Right lobe of liver (tissue), 6 donors: ENCODE measurements around the gene PIMREG. TPM values are rescaled to one million over a fixed set of nuclear protein-coding genes. Genes with fewer than 3 reads are reported as not detected.
A peak's percentile ranks its signal among the peaks of the same experiment; 100 is the strongest.

Experiments used
- ATAC-seq, 4 donors: fragments of 200-7000 bp; cut with Tn5 transposase; one replicate each; pipeline ENCODE4 v1.9.1; 2020; ENCODE audit warnings: mild to moderate bottlenecking in 4 of 4, moderate library complexity in 4 of 4
- DNase-seq, 3 donors: peaks; one replicate each; pipeline ENCODE4 v3.0.0-alpha.2; 2020
- H3K27ac ChIP-seq, 3 donors: fragments of 200-600 bp; one replicate each; pipeline ENCODE4 v1.8.0; 2022
- H3K27me3 ChIP-seq, 2 donors: fragments of 200-600 bp; one replicate each; pipeline ENCODE4 v1.8.0; 2022
- H3K36me3 ChIP-seq, 4 donors: fragments of 200-600 bp; sonication (generic) in 1 of 4; one replicate each; pipeline versions ENCODE4 v1.5.1 to v1.8.0; 2017 to 2022; ENCODE audit warnings: control low read depth in 1 of 4
- H3K4me1 ChIP-seq, 4 donors: fragments of 200-600 bp; sonication (generic) in 1 of 4; one replicate each; pipeline versions ENCODE4 v1.5.1 to v1.8.0; 2017 to 2022; ENCODE audit warnings: control low read depth in 1 of 4
- H3K4me3 ChIP-seq, 3 donors: fragments of 200-600 bp; one replicate each; pipeline ENCODE4 v1.8.0; 2022
- H3K9me3 ChIP-seq, 4 donors: fragments of 200-600 bp; sonication (generic) in 1 of 4; one replicate each; pipeline versions ENCODE4 v1.5.1 to v1.8.0; 2017 to 2022; ENCODE audit warnings: control low read depth in 1 of 4
- POLR2A ChIP-seq: fragments of 450-650 bp; IDR thresholded peaks from one replicate; pipeline ENCODE4 v1.6.1; 2017; ENCODE audit warnings: antibody characterized with exemption, mild to moderate bottlenecking
- WGBS: methylation state at CpG from one replicate; pipeline ENCODE4 v1.1.6; 2018; ENCODE audit warnings: low coverage, low lambda C conversion rate; ENCODE audit not compliant: insufficient coverage; ENCODE audit errors: missing lambda C conversion rate; 5-methylcytosine and 5-hydroxymethylcytosine counted together
- intact Hi-C, 2 donors: fragments of 100-400 bp; cut with DNase I; formaldehyde crosslinking; loops; one replicate each; pipeline versions ENCODE4 v1.11.2 to v1.14.1; 2022
- total RNA-seq, 6 experiments: library from RNA; depleted of rRNA in 2 of 6; stranded (reverse); fragments of >200 nt in 2 of 6; fragmentation: NEBNext Ultra II Directional in 3 of 6; extraction: Animal tissue kit (Norgen Biotek cat#: 25700) in 3 of 6; gene quantifications; one replicate each; pipeline versions ENCODE4 v1.1.0 to v1.2.4, GENCODE V29; 2016 to 2023
- TF ChIP-seq, protein P1 (sequence below), 4 donors: fragments of 200-600 bp in 3 of 4; fragments of 450-650 bp in 1 of 4; IDR thresholded peaks; one replicate each; pipeline versions ENCODE4 v1.5.1 to v1.8.0; 2016 to 2022; ENCODE audit warnings: antibody characterized with exemption in 4 of 4, mild to moderate bottlenecking in 2 of 4
- donor health status: DM: no; HTN: yes; CAD: no.
- donor health status: DM: no; HTN: no; CAD: no.
- donor health status: DM: no; HTN: no; CAD: no.
- donor health status: DM: no; HTN: yes; CAD: no.
- donor health status: DM: no; HTN: yes; CAD: no.

Gene PIMREG
- total RNA-seq, 6 experiments from 2014 or later = 0.18 to 0.37 TPM; not detected in 4

GRCh38 chr17:6461792-6462524 is 17.7 kb downstream of the PIMREG start:
- no peak overlapping the region for H3K27ac ChIP-seq
- ATAC-seq = no peak
- no peak overlapping the region for H3K4me3 ChIP-seq
- no peaks in the 10 kb centered on the region for H3K27me3 ChIP-seq
- no peaks in the 10 kb centered on the region for H3K4me1 ChIP-seq
- H3K36me3 ChIP-seq = no peaks in the 10 kb centered on the region
- TF ChIP-seq, protein P1, sequence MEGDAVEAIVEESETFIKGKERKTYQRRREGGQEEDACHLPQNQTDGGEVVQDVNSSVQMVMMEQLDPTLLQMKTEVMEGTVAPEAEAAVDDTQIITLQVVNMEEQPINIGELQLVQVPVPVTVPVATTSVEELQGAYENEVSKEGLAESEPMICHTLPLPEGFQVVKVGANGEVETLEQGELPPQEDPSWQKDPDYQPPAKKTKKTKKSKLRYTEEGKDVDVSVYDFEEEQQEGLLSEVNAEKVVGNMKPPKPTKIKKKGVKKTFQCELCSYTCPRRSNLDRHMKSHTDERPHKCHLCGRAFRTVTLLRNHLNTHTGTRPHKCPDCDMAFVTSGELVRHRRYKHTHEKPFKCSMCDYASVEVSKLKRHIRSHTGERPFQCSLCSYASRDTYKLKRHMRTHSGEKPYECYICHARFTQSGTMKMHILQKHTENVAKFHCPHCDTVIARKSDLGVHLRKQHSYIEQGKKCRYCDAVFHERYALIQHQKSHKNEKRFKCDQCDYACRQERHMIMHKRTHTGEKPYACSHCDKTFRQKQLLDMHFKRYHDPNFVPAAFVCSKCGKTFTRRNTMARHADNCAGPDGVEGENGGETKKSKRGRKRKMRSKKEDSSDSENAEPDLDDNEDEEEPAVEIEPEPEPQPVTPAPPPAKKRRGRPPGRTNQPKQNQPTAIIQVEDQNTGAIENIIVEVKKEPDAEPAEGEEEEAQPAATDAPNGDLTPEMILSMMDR (IDR thresholded peaks at IDR 0.05) = no peak
- no peak for TF ChIP-seq POLR2A
- DNase-seq = peak in 1 of 3 donors; percentile 5
- no peaks in the 10 kb centered on the region for H3K9me3 ChIP-seq
- intact Hi-C loops = no loop called here
- 70% methylated on average over 10 of the region's 10 CpGs for WGBS

GRCh38 chr17:6462692-6463091 is 18.4 kb downstream of the PIMREG start:
- no peaks in the 10 kb centered on the region for H3K9me3 ChIP-seq
- DNase-seq (peak in 1 of 3 donors; percentile 13), ATAC-seq (no peak)
- no peaks in the 10 kb centered on the region for H3K27me3 ChIP-seq
- TF ChIP-seq, protein P1 (IDR thresholded peaks at IDR 0.05) = no peak
- TF ChIP-seq POLR2A = no peak
- intact Hi-C loops = no loop called here
- H3K36me3 ChIP-seq = no peaks in the 10 kb centered on the region
- no peaks in the 10 kb centered on the region for H3K4me1 ChIP-seq
- no CpG with 5 or more reads among the region's 2 CpGs for WGBS
- no peak overlapping the region for H3K4me3 ChIP-seq
- H3K27ac ChIP-seq = no peak overlapping the region

DNA sequence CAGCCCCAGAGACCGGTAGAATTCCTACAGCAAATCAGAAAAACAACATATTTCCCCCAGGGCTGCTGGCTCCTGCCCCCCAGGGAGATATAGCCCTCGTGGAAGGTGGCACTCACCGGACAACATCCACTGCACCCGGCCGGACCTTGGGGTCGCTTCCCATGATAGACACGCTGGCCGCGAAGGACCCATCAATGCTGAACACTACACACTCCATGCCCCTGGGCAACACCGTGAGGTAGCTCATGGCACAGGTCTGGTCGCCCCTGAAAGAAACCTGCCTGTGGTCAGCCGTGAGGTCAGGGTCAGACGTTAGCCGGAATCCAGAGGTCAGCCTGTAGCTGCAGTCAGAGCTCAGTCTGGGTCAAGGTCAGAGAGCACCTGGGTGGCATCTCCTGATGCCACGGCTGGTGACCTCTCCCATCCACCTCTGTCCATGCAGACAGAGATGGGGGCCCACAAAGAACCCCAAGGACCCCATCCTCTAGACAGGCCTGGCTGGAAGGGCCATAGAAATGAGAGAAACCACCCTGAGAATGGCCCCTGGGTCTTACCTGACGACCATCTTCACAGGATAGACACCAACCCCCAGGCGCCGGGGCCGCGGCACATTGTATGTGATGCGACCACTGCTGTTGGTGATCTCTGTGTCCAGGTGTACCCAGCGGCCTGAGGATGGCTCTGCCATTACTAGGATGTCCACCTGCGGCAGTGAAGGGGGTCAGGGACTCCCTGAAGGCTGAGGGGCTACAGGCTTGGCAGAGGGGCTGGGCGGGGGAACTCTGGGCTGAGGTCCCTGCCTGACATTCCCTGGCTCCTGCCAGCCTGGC is 19.6 kb downstream of the PIMREG start:
- H3K4me3 ChIP-seq = no peak overlapping the region
- 75% methylated on average over 5 of the region's 24 CpGs for whole genome bisulfite sequencing
- no peaks in the 10 kb centered on the region for H3K36me3 ChIP-seq
- H3K27me3 ChIP-seq = no peaks in the 10 kb centered on the region
- H3K4me1 ChIP-seq = no peaks in the 10 kb centered on the region
- no peak for TF ChIP-seq POLR2A
- TF ChIP-seq, protein P1 (IDR thresholded peaks at IDR 0.05) = no peak
- no peaks in the 10 kb centered on the region for H3K9me3 ChIP-seq
- no peak for ATAC-seq
- intact Hi-C loops = no loop called here
- H3K27ac ChIP-seq = no peak overlapping the region
- DNase-seq = peak in 2 of 3 donors; percentile 14 to 44

- DNase-seq = no peak
- Histone ChIP-seq H3K4me1 (no peaks in the 10 kb centered on the region), H3K27ac (no peak overlapping the region), H3K9me3 (no peaks in the 10 kb centered on the region), H3K36me3 (no peaks in the 10 kb centered on the region), H3K4me3 (no peak overlapping the region), H3K27me3 (no peaks in the 10 kb centered on the region)
- ATAC-seq = no peak
- WGBS = 36% methylated on average over 3 of the region's 14 CpGs
- TF ChIP-seq, protein P1 (IDR thresholded peaks at IDR 0.05) = no peak
- no peak for TF ChIP-seq POLR2A
- intact Hi-C loops = no loop called here
These were observed 20.3 kb downstream of the PIMREG start for GRCh38 chr17:6464446-6465041.
